HEK293 (cell line): ENCODE measurements around the gene PKLR.

Source experiments
- EGR2 ChIP-seq: fragments of 450-650 bp; formaldehyde crosslinking; IDR thresholded peaks from 2 replicates; pipeline ENCODE4 v1.5.1; 2016; ENCODE audit warnings: low read depth, missing biosample characterization, missing genetic modification characterization
- ELK4 ChIP-seq: IDR thresholded peaks from 2 replicates; pipeline ENCODE4 v1.6.1; 2011; ENCODE audit warnings: mild to moderate bottlenecking, low read depth, low read length, borderline replicate concordance
- HIC1 ChIP-seq: fragments of 450-650 bp; formaldehyde crosslinking; IDR thresholded peaks from 2 replicates; pipeline ENCODE4 v1.5.1; 2016; ENCODE audit warnings: missing biosample characterization, missing genetic modification characterization
- HOXD13 ChIP-seq: sonication (generic); formaldehyde crosslinking; IDR thresholded peaks from 2 replicates; pipeline ENCODE4 v1.8.0; 2022; ENCODE audit warnings: missing genetic modification reagents, borderline replicate concordance
- KLF10 ChIP-seq: fragments of 450-650 bp; IDR thresholded peaks from 2 replicates; pipeline ENCODE4 v1.5.1; 2018; ENCODE audit warnings: missing biosample characterization, mild to moderate bottlenecking, missing genetic modification characterization
- OSR2 ChIP-seq: fragments of 450-650 bp; formaldehyde crosslinking; IDR thresholded peaks from 2 replicates; pipeline ENCODE4 v1.5.1; 2016; ENCODE audit warnings: missing biosample characterization, missing genetic modification characterization
- PBX3 ChIP-seq: sonication (generic); formaldehyde crosslinking; IDR thresholded peaks from 2 replicates; pipeline ENCODE4 v1.8.1; 2022; ENCODE audit warnings: mild to moderate bottlenecking, moderate library complexity, missing genetic modification reagents
- SCRT2 ChIP-seq: fragments of 450-650 bp; formaldehyde crosslinking; IDR thresholded peaks from 2 replicates; pipeline ENCODE4 v1.5.1; 2016; ENCODE audit warnings: missing biosample characterization, missing genetic modification characterization
- YY1 ChIP-seq: fragments of 450-650 bp; formaldehyde crosslinking; IDR thresholded peaks from 2 replicates; pipeline ENCODE4 v1.5.1; 2018; ENCODE audit warnings: missing biosample characterization, missing genetic modification characterization
- ZBTB6 ChIP-seq: fragments of 450-650 bp; formaldehyde crosslinking; IDR thresholded peaks from 2 replicates; pipeline ENCODE4 v1.5.1; 2017; ENCODE audit warnings: missing biosample characterization, missing genetic modification characterization
- ZFHX2 ChIP-seq: fragments of 450-650 bp; formaldehyde crosslinking; conservative IDR thresholded peaks from 2 replicates; pipeline ENCODE4 v1.5.1; 2016; ENCODE audit warnings: missing biosample characterization, missing genetic modification characterization
- ZFP3 ChIP-seq: fragments of 450-650 bp; formaldehyde crosslinking; IDR thresholded peaks from 2 replicates; pipeline ENCODE4 v1.5.1; 2016; ENCODE audit warnings: low read depth, missing biosample characterization, missing genetic modification characterization
- ZNF121 ChIP-seq: fragments of 450-650 bp; formaldehyde crosslinking; IDR thresholded peaks from 2 replicates; pipeline ENCODE4 v1.5.1; 2016; ENCODE audit warnings: missing biosample characterization, missing genetic modification characterization
- ZNF133 ChIP-seq: fragments of 450-650 bp; formaldehyde crosslinking; IDR thresholded peaks from 2 replicates; pipeline ENCODE4 v1.5.1; 2016; ENCODE audit warnings: missing biosample characterization, missing genetic modification characterization
- ZNF239 ChIP-seq: fragments of 450-650 bp; formaldehyde crosslinking; IDR thresholded peaks from 2 replicates; pipeline ENCODE4 v1.5.1; 2016; ENCODE audit warnings: missing biosample characterization, missing genetic modification characterization
- ZNF311 ChIP-seq: fragments of 450-650 bp; formaldehyde crosslinking; IDR thresholded peaks from 2 replicates; pipeline ENCODE4 v1.5.1; 2017; ENCODE audit warnings: missing biosample characterization, missing genetic modification characterization, borderline replicate concordance
- ZNF335 ChIP-seq: fragments of 450-650 bp; formaldehyde crosslinking; conservative IDR thresholded peaks from 2 replicates; pipeline ENCODE4 v1.5.1; 2016; ENCODE audit warnings: missing biosample characterization, missing genetic modification characterization
- ZNF362 ChIP-seq: fragments of 450-650 bp; formaldehyde crosslinking; IDR thresholded peaks from 2 replicates; pipeline ENCODE4 v1.5.1; 2016; ENCODE audit warnings: missing biosample characterization, missing genetic modification characterization
- ZNF416 ChIP-seq: fragments of 450-650 bp; formaldehyde crosslinking; IDR thresholded peaks from 2 replicates; pipeline ENCODE4 v1.5.1; 2016; ENCODE audit warnings: missing biosample characterization, missing genetic modification characterization
- ZNF473 ChIP-seq: fragments of 450-650 bp; formaldehyde crosslinking; IDR thresholded peaks from 2 replicates; pipeline ENCODE4 v1.5.1; 2017; ENCODE audit warnings: missing biosample characterization, missing genetic modification characterization
- ZNF514 ChIP-seq: fragments of 450-650 bp; formaldehyde crosslinking; IDR thresholded peaks from 2 replicates; pipeline ENCODE4 v1.5.1; 2016; ENCODE audit warnings: missing biosample characterization, missing genetic modification characterization
- ZNF521 ChIP-seq: fragments of 450-650 bp; formaldehyde crosslinking; IDR thresholded peaks from 2 replicates; pipeline ENCODE4 v1.5.1; 2017; ENCODE audit warnings: missing biosample characterization, mild to moderate bottlenecking, missing genetic modification characterization
- ZNF548 ChIP-seq: fragments of 450-650 bp; formaldehyde crosslinking; IDR thresholded peaks from 2 replicates; pipeline ENCODE4 v1.5.1; 2016; ENCODE audit warnings: missing biosample characterization, missing genetic modification characterization
- ZNF571 ChIP-seq: fragments of 450-650 bp; formaldehyde crosslinking; IDR thresholded peaks from 2 replicates; pipeline ENCODE4 v1.5.0; 2017; ENCODE audit warnings: missing biosample characterization, missing genetic modification characterization
- ZNF600 ChIP-seq: fragments of 450-650 bp; formaldehyde crosslinking; IDR thresholded peaks from 2 replicates; pipeline ENCODE4 v1.5.1; 2016; ENCODE audit warnings: missing biosample characterization, missing genetic modification characterization
- ZNF623 ChIP-seq: fragments of 450-650 bp; formaldehyde crosslinking; IDR thresholded peaks from 2 replicates; pipeline ENCODE4 v1.5.1; 2016; ENCODE audit warnings: missing biosample characterization, missing genetic modification characterization
- ZNF629 ChIP-seq: fragments of 450-650 bp; formaldehyde crosslinking; IDR thresholded peaks from 2 replicates; pipeline ENCODE4 v1.5.1; 2017; ENCODE audit warnings: missing biosample characterization, missing genetic modification characterization
- ZNF639 ChIP-seq: fragments of 450-650 bp; formaldehyde crosslinking; IDR thresholded peaks from 2 replicates; pipeline ENCODE4 v1.5.1; 2016; ENCODE audit warnings: missing biosample characterization, missing genetic modification characterization
- ZNF654 ChIP-seq: fragments of 450-650 bp; formaldehyde crosslinking; IDR thresholded peaks from 2 replicates; pipeline ENCODE4 v1.5.1; 2016; ENCODE audit warnings: low read depth, missing biosample characterization, missing genetic modification characterization
- ZNF660 ChIP-seq: fragments of 450-650 bp; IDR thresholded peaks from 2 replicates; pipeline ENCODE4 v1.5.1; 2018; ENCODE audit warnings: missing biosample characterization, mild to moderate bottlenecking, missing genetic modification characterization
- ZNF843 ChIP-seq: fragments of 450-650 bp; formaldehyde crosslinking; IDR thresholded peaks from 2 replicates; pipeline ENCODE4 v1.5.1; 2016; ENCODE audit warnings: missing biosample characterization, missing genetic modification characterization

PKLR gene

GRCh38 chr1:155322953-155323728 is 21.9 kb upstream of the PKLR start (continued):
- TF ChIP-seq ZNF600 (tag by site-specific recombination) (peak; percentile 84), HOXD13 (CRISPR knock-in tag) (no peak), ZNF629 (tag by site-specific recombination) (peak; percentile 58; the same call in 1 of the 2 replicates), ZNF133 (tag by site-specific recombination) (no peak), HIC1 (tag by site-specific recombination) (peak; percentile 51; the same call in 1 of the 2 replicates), ZNF843 (tag by site-specific recombination) (no peak), PBX3 (CRISPR knock-in tag) (no peak), ZNF362 (tag by site-specific recombination) (no peak), EGR2 (no peak), YY1 (tag by site-specific recombination) (peak; percentile 35; the same call in 1 of the 2 replicates), ZNF654 (tag by site-specific recombination) (peak; percentile 32), ZNF660 (tag by site-specific recombination) (peak; percentile 78), ZNF311 (tag by site-specific recombination) (no peak), ZNF623 (tag by site-specific recombination) (no peak), ZFHX2 (tag by site-specific recombination) (no peak), ZNF521 (tag by site-specific recombination) (no peak), ZNF473 (tag by site-specific recombination) (no peak), ZNF571 (tag by site-specific recombination) (no peak), ZBTB6 (tag by site-specific recombination) (0 out of 2 replicates have a peak, but pooled peaks have one; percentile 9), ZNF416 (tag by site-specific recombination) (no peak), ZNF335 (peak; percentile 80), ZNF548 (no peak), KLF10 (tag by site-specific recombination) (peak; percentile 43; the same call in 1 of the 2 replicates), ELK4 (no peak), ZNF514 (tag by site-specific recombination) (no peak), ZNF121 (no peak), ZNF639 (tag by site-specific recombination) (peak; percentile 42; the same call in 1 of the 2 replicates), ZNF239 (tag by site-specific recombination) (no peak), ZFP3 (tag by site-specific recombination) (no peak), OSR2 (tag by site-specific recombination) (peak; percentile 52), SCRT2 (tag by site-specific recombination) (peak; percentile 24; the same call in 1 of the 2 replicates)
